ENCODE data around the gene NFASC.

Gene NFASC

GRCh38 chr1:204959836-204960235 lies 89.2 kb downstream of the NFASC start:
- TF ChIP-seq EP300 (IDR thresholded peaks at IDR 0.05; ENCODE audit: borderline replicate concordance) (no peak), YY1 (IDR thresholded peaks at IDR 0.05; ENCODE audit: low read depth) (no peak), RAD21 (IDR thresholded peaks at IDR 0.05; ENCODE audit: low read depth) (no peak), CREB1 (IDR thresholded peaks at IDR 0.05; ENCODE audit: low read depth) (no peak), MAX (IDR thresholded peaks at IDR 0.05) (no peak), TEAD4 (IDR thresholded peaks at IDR 0.05) (no peak)

DNA sequence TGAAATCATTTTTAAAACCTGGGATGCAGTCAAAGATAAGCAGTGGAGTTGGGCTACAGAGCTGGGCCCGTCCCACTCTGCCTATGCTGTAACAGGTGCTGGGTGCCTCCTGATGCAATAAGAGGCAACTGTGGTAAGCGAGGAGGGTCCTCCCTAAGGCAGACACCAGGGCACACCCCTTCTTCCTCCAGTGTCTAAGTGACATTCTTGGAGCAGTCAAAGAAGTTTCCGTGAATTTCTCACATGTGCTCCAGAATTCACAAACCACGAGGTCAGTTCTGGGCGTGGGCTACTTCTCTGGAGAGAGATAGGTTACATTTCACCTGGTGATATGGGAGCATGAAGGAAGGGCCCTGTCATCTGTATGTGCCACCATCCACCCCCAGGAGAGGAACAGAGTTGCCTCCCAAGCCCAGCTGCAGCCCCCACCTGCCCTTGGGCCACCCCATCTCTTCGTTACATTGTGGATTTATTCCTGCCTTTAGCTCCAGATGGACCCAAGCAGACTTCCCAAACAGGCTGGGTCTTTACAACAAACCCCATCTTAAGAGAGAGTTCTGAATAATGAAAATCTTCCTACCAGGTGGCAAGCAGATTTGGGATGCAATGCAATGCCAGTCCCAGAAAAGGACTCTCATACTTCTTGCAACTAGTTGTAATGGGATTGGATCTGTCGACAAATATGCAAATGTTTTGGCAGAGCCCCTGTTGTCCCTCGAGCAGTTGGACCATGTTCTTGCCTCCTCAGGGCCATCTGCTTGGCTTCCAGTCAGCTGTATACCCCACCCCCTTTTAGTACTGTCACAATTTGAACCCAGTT lies 89.9 kb downstream of the NFASC start:
- TF ChIP-seq CREB1 (IDR thresholded peaks at IDR 0.05; ENCODE audit: low read depth) (no peak), ZBTB7A (IDR thresholded peaks at IDR 0.05; ENCODE audit: low read depth) (no peak)

GRCh38 chr1:204961765-204962419 lies 91.2 kb downstream of the NFASC start:
- TF ChIP-seq FOXM1 (IDR thresholded peaks at IDR 0.05; ENCODE audit: borderline replicate concordance, low read depth) (no peak), MAX (IDR thresholded peaks at IDR 0.05) (no peak)

DNA sequence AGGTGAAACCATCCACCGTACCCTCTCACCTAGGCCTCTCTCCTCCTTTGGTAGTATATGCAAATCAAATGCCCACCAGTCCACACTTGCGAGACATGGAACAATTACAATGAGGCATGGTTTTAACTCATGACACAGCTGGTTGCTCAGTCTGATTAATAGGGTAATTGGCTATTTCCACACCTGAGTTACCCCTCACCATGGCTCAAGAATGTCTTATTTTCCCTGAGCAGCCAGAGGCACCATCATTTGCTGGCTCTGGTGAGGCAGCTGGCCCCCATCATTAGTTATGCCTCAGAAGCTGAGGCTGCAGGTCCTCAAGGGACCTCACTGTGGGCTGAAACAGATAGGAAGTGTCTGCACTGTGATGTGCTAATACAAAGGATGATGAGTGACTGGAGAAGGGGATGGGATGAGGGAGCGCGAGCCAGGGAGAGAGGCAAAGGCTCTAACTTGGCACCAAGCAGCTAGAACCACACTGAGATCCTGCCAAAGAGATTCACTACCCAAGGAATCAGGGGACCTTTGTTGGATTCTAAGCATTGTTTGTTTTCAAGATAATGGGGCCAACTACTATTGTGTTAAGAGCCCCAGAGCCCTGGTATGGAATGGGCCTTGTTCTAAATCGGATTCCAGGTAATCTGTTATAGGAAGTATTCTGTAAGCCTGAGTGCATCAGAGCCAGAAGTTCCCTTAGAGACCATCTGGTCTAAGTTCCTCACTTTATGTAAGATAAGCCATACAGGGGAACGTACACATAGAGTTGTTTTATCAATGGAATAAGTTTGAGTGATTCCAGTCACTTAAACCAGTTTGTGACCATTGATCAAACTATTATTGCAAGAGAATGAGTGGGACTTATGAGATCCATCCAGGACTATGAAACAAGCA lies 92.3 kb downstream of the NFASC start:
- no peak for TF ChIP-seq REST (IDR thresholded peaks at IDR 0.05; ENCODE audit: low read depth)
- TF ChIP-seq TEAD4 (IDR thresholded peaks at IDR 0.05) = no peak
- no peak for TF ChIP-seq YY1 (IDR thresholded peaks at IDR 0.05; ENCODE audit: low read depth)
- TF ChIP-seq ZBTB7A (IDR thresholded peaks at IDR 0.05; ENCODE audit: low read depth) = no peak
- no peak for TF ChIP-seq FOXM1 (IDR thresholded peaks at IDR 0.05; ENCODE audit: borderline replicate concordance, low read depth)
- no peak for TF ChIP-seq CEBPB (IDR thresholded peaks at IDR 0.05)
- TF ChIP-seq, protein P1, sequence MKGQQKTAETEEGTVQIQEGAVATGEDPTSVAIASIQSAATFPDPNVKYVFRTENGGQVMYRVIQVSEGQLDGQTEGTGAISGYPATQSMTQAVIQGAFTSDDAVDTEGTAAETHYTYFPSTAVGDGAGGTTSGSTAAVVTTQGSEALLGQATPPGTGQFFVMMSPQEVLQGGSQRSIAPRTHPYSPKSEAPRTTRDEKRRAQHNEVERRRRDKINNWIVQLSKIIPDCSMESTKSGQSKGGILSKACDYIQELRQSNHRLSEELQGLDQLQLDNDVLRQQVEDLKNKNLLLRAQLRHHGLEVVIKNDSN (IDR thresholded peaks at IDR 0.05) = no peak
- no peak for TF ChIP-seq NFIC (IDR thresholded peaks at IDR 0.05)
- TF ChIP-seq TCF12 (IDR thresholded peaks at IDR 0.05; ENCODE audit: low read depth) = no peak
- no peak for TF ChIP-seq TAF1 (IDR thresholded peaks at IDR 0.05; ENCODE audit: low read depth)
- TF ChIP-seq RAD21 (IDR thresholded peaks at IDR 0.05; ENCODE audit: low read depth) = no peak
- TF ChIP-seq CREB1 (IDR thresholded peaks at IDR 0.05; ENCODE audit: low read depth) = no peak
- TF ChIP-seq EP300 (IDR thresholded peaks at IDR 0.05; ENCODE audit: borderline replicate concordance) = no peak
- no peak for TF ChIP-seq MAX (IDR thresholded peaks at IDR 0.05)
- TF ChIP-seq EGR1 (IDR thresholded peaks at IDR 0.05) = no peak

- TF ChIP-seq FOXM1 (IDR thresholded peaks at IDR 0.05; ENCODE audit: borderline replicate concordance, low read depth) (no peak), EP300 (IDR thresholded peaks at IDR 0.05; ENCODE audit: borderline replicate concordance) (no peak), CREB1 (IDR thresholded peaks at IDR 0.05; ENCODE audit: low read depth) (no peak), RAD21 (IDR thresholded peaks at IDR 0.05; ENCODE audit: low read depth) (no peak), TEAD4 (IDR thresholded peaks at IDR 0.05) (no peak), TCF12 (IDR thresholded peaks at IDR 0.05; ENCODE audit: low read depth) (no peak), TAF1 (IDR thresholded peaks at IDR 0.05; ENCODE audit: low read depth) (no peak), REST (IDR thresholded peaks at IDR 0.05; ENCODE audit: low read depth) (no peak), ZBTB7A (IDR thresholded peaks at IDR 0.05; ENCODE audit: low read depth) (no peak)
- TF ChIP-seq, protein P1 (IDR thresholded peaks at IDR 0.05) = no peak
Measured at GRCh38 chr1:204967451-204967850, 96.8 kb downstream of the NFASC start.

Data from Ishikawa (cell line).